CD4-positive, alpha-beta T cell treated with Interferon alpha-2 for 1 hour (primary cell): ENCODE measurements around the gene GRHL1.

ENCODE experiments used
- DNase-seq, 2 donors: peaks; one replicate each; pipeline ENCODE4 v3.0.0-alpha.2; 2020 to 2022

Gene GRHL1

DNA sequence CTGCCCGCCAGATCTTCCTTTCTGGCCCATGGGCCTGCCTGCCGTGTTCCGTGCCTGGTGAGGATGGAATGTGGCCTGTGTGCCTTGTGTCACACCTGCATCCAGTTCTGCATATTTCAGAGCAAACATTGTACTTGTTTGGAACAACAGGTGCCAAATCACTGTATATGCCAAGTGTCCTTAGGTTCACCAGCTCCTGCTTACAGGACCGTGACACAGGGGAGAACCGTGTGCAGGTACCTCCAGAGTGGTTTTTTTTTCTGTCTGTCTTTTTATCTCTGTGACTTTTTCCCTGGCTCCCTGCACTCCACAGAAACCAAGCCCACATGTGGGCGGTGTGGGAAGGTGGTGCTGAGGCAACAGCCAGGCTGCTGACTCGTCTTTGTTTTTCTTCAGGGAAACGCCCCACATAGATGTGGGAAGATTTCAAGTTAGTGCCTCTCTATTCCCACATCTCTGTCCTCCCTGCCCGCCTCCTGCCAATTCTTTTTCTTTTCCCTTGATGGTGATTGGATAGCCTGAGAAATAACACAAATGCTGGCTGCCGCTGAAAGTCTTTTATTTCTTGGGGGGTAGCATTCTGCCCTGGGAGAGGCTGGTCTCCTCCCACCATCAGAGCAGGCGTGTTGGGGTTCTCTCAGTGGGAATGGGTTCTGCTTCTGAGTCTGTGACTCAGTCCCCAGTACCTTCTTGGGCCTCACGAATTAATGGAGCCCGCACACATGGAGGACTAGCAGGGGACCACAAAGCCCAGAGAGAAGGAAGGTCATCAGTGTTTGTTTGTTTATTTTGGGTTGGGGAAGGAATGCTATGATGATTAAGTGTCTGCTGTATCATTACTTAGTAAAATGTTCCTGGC is 21.4 kb downstream of the GRHL1 start:
- DNase-seq = no peak

DNA sequence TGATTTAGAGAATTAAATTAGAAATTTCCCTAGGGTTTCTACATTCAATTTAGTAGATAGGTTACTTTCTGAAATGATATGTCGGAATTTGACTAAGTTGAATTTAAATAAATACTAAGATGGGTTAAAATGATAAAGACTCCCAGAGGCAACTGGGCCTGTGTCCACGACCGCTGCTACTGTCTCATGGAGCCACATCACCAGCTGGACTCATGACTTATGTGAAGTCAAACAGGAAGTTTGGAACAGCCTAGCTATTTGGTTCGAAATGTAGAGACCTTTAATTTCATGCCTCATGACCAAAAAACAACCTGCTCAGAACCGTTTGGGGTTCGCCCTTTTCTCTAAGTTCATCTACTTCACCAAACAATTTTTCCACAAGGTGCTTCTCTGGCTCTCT is 22.2 kb downstream of the GRHL1 start:
- no peak for DNase-seq

DNA sequence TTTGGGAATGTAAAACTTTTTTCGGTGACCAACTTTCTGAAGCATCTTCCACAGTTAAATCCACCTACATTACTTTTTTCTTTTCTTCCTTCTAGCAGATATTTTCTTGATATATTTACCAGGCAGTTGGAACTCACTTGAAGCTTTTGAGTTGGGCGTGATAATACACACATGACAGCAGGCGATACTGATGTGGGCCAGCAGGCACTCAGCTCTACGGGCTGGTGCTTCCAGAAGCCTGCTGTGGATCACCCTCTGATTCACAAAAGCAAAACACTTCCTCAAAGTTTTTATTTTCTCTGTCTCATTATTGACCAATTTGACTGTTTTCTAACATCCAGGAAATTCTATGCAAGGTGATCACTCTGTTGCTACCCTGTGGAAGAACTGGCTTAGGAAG is 22.9 kb downstream of the GRHL1 start:
- no peak for DNase-seq

- no peak for DNase-seq
Observed at GRCh38 chr2:9975328-9975727, 23.8 kb downstream of the GRHL1 start.

DNA sequence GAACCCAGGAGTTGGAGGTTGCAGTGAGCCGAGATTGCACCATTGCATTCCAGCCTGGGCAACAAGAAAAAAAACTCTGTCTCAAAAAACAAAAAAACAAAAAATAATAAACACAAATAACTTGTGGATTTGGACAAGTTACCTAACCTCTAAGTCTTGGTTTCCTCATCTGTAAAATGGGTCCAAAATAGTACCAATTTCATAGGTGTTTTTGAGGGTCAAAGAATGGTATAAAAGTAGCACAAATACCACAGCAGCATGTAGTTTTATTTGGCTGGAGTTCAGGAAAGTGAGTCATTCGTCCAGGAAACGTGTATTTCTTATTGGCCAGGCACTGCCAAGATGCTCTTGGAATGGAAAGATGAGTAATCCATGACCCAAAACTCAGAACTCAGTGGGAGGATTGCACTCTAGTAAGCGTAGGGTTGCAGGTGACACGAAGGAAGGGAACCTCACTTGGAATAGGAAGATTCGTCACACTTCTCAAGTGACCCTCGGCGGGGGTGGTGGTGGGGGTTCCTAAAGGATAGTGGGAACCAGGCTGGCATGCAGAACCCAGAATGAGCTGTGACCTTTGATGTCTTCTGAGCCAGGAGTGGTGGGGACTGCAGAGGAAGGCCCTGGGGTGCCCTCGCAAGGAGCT is 24.4 kb downstream of the GRHL1 start:
- no peak for DNase-seq

DNA sequence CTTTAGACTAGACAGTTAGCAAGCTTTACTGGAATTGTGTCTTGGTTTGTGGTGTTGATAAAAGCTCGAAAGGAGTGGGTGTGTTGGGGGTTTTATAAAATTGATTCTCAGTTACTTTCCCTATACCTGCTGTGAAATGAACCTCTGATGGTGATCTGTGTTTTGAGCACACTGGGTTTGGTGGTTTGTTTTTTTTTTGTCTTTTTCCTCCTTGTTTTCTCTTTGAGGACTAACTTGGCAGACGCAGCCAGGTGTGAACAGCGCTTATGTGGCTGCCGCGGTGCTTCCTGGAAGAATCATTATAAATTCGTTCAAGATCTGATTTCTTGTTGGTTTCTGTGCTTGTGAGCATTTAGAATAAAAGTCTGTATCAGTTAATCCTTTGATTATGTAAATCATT is 28.5 kb downstream of the GRHL1 start:
- peak in 1 of 2 donors; percentile 12 for DNase-seq

- no peak for DNase-seq
Observed at GRCh38 chr2:9980520-9980919, 29.0 kb downstream of the GRHL1 start.

DNA sequence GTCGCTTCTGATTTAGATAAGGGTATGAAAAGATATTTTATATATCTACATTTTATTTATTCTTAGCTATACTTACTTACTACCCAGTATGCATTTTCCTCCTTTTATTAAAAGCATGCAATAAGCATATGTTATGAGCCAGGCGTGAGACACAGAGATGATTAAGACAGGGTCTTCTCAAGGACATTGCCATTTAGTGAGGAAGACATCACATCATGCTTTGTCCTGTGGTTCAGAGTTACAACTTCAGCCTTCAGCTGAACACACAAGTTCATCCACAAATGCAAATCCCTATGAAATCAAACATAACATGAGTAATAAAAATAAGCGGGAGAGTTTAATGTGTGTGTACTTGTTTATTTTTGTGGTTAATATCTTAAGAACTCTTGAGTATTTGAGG is 30.2 kb downstream of the GRHL1 start:
- DNase-seq = no peak

DNA sequence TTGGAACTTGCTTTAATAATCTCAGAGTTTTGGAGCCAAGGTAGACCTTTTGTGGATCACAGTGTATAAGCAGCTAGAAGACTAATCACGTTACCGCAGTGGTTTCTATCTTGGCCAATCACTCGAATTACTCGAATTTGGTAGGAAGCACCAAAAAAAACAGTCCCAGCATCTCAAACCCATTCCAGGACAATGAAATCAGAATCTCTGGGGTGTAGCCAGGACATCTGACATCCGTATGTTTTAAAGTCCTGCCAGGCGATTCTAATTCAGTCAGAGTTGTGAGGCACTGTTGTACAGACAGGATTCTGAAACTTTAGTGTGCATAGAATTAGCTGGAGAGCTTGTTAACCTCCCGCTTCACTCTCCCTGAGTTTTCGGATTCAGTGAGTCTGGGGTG is 30.8 kb downstream of the GRHL1 start:
- DNase-seq = no peak

GRCh38 chr2:9982891-9983290 is 31.4 kb downstream of the GRHL1 start:
- no peak for DNase-seq

DNA sequence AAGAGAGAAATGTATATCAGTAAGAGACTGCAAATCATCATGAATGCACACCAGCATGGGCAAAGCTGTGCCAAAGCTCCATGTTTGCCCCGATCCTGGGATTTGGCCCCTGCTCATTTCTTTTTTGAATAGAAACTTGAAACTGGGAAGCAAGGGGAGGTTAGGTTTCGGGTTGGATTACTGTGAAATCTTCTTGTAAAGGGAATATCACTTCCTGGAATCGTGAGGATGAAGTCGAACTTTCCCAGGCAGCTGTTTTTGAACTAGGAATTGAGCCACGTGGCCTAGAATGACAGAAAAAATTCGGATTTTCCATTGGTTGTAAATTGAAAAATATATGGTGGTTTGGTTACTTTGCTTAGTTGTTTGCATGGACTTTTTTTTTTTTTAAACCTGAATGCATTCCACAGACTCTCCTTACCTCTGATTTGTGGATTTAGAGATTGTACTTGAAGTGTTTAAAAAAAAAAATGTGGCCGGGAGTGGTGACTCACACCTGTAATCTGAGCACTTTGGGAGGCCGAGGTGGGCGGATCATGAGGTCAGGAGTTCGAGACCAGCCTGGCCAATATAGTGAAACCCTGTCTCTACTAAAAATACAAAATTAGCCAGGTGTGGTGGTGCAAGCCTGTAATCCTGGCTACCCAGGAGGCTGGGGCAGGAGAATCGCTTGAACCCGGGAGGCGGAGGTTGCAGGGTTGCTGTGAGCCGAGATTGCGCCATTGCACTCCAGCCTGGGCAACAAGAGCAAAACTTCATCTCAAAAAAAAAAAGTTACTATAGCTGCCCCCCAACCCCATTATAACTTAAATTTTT is 32.1 kb downstream of the GRHL1 start:
- no peak for DNase-seq

DNA sequence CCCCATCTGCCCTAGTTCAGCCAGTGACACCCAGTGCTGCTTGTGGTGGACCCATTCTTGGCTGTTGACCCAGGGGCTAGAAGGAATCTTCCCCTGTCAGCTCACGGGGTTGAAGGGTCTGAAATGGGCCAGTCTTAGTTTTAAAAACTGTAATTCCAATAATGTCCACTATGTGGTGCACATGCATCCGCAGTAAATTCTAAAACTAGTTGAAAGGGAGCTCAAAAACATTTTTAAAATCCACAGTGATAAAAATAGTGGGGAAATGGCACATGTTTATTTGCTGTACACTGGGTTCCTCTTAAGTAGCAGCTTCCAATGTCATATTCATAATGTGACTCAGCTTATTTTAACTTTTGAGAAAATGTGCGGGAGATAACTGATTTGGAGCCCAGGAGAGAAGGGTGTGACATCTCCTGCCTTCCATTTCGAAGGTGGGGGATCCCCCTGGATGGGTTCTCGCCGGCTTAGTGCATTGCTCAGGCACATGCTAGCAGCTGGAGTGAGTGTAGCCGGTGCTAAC is 32.8 kb downstream of the GRHL1 start:
- DNase-seq = peak; percentile 22 to 71

- no peak for DNase-seq
Observed at GRCh38 chr2:9984871-9985480, 33.5 kb downstream of the GRHL1 start.

DNA sequence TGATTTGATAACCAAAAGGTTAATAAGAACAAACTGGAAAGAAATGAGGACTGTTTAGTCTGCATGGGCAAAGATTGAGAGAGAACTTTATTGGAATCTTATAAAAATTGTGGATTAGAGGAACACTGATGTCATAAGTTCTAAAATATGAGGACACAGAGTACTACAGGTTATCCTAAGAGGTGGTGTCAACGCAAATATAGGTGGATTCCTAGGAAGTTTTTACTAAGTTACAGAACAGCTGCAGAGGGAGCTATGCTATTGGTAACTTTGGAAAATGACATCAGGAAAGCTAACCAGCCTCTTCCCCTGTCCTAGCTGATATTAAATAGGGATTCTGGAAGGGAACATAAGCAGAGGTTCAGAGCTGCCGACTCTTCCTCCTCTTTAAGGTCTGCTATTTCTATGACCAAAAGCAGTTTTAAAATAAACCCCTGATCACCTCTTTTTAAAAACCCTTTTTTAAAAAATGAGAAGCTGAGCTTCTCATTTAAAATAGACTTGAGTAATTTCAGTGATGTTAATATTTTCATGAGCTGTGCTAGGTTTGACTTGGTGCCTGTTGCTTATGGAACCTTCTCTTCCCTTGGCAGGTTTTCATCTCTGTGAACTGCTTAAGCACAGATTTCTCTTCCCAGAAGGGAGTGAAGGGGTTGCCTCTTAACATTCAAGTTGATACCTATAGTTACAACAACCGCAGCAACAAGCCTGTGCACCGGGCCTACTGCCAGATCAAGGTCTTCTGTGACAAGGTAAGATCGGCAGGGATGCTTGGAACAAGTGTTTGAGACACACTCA is 34.2 kb downstream of the GRHL1 start:
- DNase-seq = no peak

DNA sequence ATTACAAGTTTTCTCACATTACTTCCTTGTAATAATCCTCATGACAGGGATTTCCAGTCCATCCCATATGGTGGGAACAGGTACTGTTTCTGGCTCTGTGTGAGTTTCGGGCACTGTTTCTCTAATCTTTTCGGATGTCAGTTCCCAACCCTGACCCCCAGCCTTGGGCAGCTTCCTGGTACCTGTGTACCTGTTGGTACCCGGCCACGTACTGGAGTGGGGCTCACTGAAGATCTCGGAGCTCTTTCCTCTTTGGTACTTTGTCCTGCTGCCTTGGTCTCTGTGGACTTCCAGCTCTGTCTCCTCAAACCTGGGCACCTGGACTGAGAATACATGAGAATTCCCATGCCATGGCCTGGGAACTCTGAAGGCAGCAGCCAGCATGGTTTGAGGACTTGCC is 36.8 kb downstream of the GRHL1 start:
- no peak for DNase-seq

GRCh38 chr2:9990736-9991135 is 39.2 kb downstream of the GRHL1 start:
- DNase-seq = no peak

DNA sequence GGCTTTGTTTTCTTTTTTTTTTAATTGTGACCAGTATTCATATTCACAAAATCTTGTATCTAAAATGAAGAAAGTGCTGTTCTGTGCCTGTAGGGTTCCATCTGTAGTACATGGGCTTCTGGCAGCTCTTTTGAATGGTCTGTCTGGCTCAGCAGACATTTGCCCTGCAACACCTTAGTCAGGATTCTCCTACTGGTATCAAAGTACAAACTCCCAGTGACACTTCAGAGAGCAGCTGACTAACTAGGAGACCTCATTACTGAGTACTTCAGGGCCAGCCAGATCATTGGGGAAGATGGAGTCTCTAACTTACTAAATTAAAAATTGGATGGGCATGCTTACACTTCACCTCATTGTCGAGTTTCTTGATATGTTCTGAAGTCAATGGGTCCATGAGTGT is 39.7 kb downstream of the GRHL1 start:
- DNase-seq = no peak

DNA sequence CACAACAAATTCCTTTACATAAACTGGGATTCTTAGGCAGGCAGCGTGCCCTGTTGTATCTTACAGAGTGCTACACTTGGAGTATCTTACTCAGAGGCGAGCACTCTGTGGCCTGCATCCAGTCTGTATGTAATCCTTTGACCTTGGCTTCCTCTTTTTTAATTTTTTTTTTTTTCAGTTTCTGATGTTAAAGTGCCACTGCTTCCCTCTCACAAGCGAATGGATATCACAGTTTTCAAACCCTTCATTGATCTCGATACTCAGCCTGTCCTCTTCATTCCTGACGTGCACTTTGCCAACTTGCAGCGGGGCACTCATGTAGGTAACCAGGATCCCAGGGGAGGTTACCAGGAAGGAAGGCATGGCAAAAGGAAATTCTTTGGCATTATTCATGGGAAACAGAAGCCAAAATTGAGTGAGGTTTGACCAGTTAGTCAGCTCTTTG is 40.4 kb downstream of the GRHL1 start:
- no peak for DNase-seq

GRCh38 chr2:9992427-9993187 is 41.1 kb downstream of the GRHL1 start:
- no peak for DNase-seq

GRCh38 chr2:9993488-9994165 is 42.1 kb downstream of the GRHL1 start:
- DNase-seq = no peak

DNA sequence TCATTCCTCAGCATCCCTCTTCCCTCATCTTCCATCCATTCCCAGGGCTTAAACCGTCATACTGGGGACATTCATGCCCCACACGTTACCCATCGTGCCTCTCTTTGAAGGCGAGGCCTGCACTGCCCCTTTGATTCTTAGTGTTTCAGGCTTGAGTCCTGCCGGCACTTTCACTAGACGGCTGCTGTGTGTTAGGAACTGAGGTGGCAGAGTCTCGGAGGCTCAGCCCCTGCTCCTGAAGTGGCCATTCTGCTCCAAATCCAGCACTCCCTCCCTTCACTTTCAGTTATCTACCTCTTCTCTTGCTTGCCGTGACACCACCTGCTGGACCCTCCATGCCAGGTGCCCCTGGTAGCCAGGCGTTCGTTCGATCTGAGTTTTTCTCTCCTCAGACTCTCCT is 43.0 kb downstream of the GRHL1 start:
- no peak for DNase-seq
